Thymus (tissue), 11 donors: ENCODE results near the gene ABCC6. TPM values are rescaled to one million over a fixed set of nuclear protein-coding genes. Genes with fewer than 3 reads are reported as not detected.
"Not testable (repeated sequence)": the region's sequence is repeated elsewhere in the genome, so short reads cannot be mapped to it uniquely, and the experiment has no call there.

Experiments used
- DNase-seq, 9 donors: peaks; one replicate each; pipeline ENCODE4 v3.0.0-alpha.2; 2013; ENCODE audit warnings: low spot score in 9 of 9, low read depth in 6 of 9, missing footprints in 1 of 9
- H3K27ac ChIP-seq, 2 donors: one replicate each; pipeline ENCODE4 v1.5.1; 2013; ENCODE audit warnings: control low read depth in 1 of 2, low read depth in 1 of 2, low read length in 1 of 2, mild to moderate bottlenecking in 1 of 2, moderate library complexity in 1 of 2
- H3K27me3 ChIP-seq, 2 donors: one replicate each; pipeline ENCODE4 v1.5.1; 2013; ENCODE audit warnings: low read length in 1 of 2; ENCODE audit not compliant: control insufficient read depth in 2 of 2, insufficient read depth in 1 of 2
- H3K36me3 ChIP-seq, 2 donors: one replicate each; pipeline ENCODE4 v1.5.1; 2013; ENCODE audit warnings: low read length in 1 of 2, mild to moderate bottlenecking in 1 of 2, moderate library complexity in 1 of 2; ENCODE audit not compliant: control insufficient read depth in 2 of 2, insufficient read depth in 2 of 2
- H3K4me1 ChIP-seq, 2 donors: one replicate each; pipeline ENCODE4 v1.5.1; 2013; ENCODE audit warnings: low read length in 2 of 2; ENCODE audit not compliant: control insufficient read depth in 2 of 2, insufficient read depth in 2 of 2
- H3K4me3 ChIP-seq, 2 donors: one replicate each; pipeline ENCODE4 v1.5.1; 2013; ENCODE audit warnings: low read length in 2 of 2, control low read depth in 1 of 2, mild to moderate bottlenecking in 1 of 2
- H3K9me3 ChIP-seq, 2 donors: one replicate each; pipeline ENCODE4 v1.5.1; 2013; ENCODE audit warnings: low read length in 1 of 2, mild to moderate bottlenecking in 1 of 2; ENCODE audit not compliant: control insufficient read depth in 2 of 2, insufficient read depth in 1 of 2
- WGBS: extraction: QIAGEN DNeasy Blood & Tissue Kit; methylation state at CpG from one replicate; pipeline ENCODE4 v1.1.7; 2013; 5-methylcytosine and 5-hydroxymethylcytosine counted together
- polyA plus RNA-seq: library from polyadenylated mRNA; stranded (reverse); fragments of 200-250 nt; gene quantifications from one replicate; pipeline ENCODE4 v1.2.3, GENCODE V29; 2013
- total RNA-seq: library from RNA; stranded (reverse); fragments of 120-200 nt; gene quantifications from one replicate; pipeline ENCODE4 v1.2.4, GENCODE V29; 2013
- donor health status: healthy.

The ABCC6 gene
- total and polyA plus RNA-seq, 2 donors = 0.09 to 0.62 TPM

- not testable (repeated sequence) for H3K27ac ChIP-seq, H3K9me3 ChIP-seq, DNase-seq, H3K4me1 ChIP-seq, H3K36me3 ChIP-seq, H3K27me3 ChIP-seq, H3K4me3 ChIP-seq
- 99% methylated on average over 5 of the region's 5 CpGs for WGBS
Measured at GRCh38 chr16:16237738-16238137, 14.4 kb upstream of the ABCC6 start.

DNA sequence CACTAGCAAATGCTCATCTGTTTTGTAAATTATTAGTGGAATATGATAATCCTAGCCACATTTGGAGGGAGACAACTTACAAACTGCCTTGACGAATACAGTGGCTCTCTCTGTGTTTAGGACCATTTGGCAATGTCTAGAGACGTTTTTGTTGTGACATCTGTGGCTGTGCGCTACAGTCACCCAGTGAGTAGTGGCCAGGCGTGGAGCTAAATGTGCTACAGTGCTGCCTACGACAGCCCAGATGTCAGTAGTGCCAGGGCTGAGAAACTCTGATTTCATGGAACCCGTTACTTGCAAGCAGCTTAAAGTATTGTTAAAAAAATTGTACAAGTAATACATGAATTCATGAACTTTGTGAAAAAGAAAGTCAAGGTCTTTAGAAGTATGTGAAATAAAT, 13.8 kb upstream of the ABCC6 start:
- WGBS = 88% methylated on average over 6 of the region's 6 CpGs
- H3K27ac ChIP-seq, H3K4me1 ChIP-seq, H3K36me3 ChIP-seq, H3K27me3 ChIP-seq, H3K9me3 ChIP-seq, DNase-seq, H3K4me3 ChIP-seq: not testable (repeated sequence)

DNA sequence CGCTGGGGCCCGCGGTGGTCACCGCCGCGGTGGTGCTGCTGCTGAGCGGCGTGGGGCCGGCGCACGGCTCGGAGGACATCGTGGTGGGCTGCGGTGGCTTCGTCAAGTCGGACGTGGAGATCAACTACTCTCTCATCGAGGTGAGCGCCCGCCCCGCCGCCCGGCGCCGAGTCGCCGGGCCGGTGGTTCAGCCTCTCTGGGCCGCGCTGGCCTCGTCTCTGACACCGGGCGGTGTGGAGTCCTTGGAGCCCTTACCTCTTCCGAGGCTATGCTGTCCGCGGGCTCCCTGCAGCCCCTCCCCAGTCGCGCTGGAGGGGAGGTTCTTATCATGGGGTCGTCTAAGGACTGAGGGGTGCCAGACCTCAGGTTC, 9.4 kb upstream of the ABCC6 start:
- H3K27me3 ChIP-seq, H3K27ac ChIP-seq, H3K36me3 ChIP-seq, DNase-seq, H3K4me3 ChIP-seq, H3K9me3 ChIP-seq, H3K4me1 ChIP-seq: not testable (repeated sequence)
- no CpG with 5 or more reads among the region's 39 CpGs for WGBS

- not testable (repeated sequence) for H3K9me3 ChIP-seq, H3K4me3 ChIP-seq, H3K27me3 ChIP-seq, DNase-seq, H3K4me1 ChIP-seq, H3K36me3 ChIP-seq, H3K27ac ChIP-seq
- WGBS = 30% methylated on average over 19 of the region's 24 CpGs
Measured at GRCh38 chr16:16223662-16224241, 458 bp upstream of the ABCC6 start.

GRCh38 chr16:16221382-16221781, 1.9 kb downstream of the ABCC6 start:
- H3K9me3 ChIP-seq, H3K4me1 ChIP-seq, H3K27me3 ChIP-seq, DNase-seq, H3K27ac ChIP-seq, H3K36me3 ChIP-seq, H3K4me3 ChIP-seq: not testable (repeated sequence)
- WGBS = 95% methylated on average over 4 of the region's 9 CpGs

- H3K4me3 ChIP-seq, H3K27me3 ChIP-seq, H3K4me1 ChIP-seq, H3K27ac ChIP-seq, H3K36me3 ChIP-seq, DNase-seq, H3K9me3 ChIP-seq: not testable (repeated sequence)
- WGBS = 97% methylated on average over 8 of the region's 9 CpGs
Measured at GRCh38 chr16:16220449-16220848, 2.8 kb downstream of the ABCC6 start.

DNA sequence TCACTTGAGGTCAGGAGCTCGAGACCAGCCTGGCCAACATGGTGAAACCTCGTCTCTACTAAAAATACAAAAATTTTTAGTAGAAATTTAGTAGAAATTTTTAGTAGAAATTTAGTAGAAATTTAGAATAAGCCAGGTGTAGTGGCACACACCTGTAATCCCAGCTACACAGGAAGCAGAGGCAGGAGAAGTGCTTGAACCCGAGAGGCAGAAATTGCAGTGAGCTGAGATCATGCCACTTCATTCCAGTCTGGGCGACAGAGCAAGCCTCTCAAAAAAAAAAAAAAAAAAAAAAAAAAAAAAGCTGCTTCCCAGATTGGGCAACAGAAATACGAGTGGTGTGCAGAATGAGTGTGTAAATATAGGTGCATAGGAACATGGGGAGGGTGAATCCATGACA, 4.5 kb downstream of the ABCC6 start:
- H3K4me1 ChIP-seq, H3K27me3 ChIP-seq, H3K9me3 ChIP-seq, DNase-seq, H3K4me3 ChIP-seq, H3K36me3 ChIP-seq, H3K27ac ChIP-seq: not testable (repeated sequence)
- WGBS = 100% methylated on average over 1 of the region's 5 CpGs

GRCh38 chr16:16218349-16218748, 4.9 kb downstream of the ABCC6 start:
- not testable (repeated sequence) for H3K9me3 ChIP-seq, DNase-seq
- no CpG with 5 or more reads among the region's 5 CpGs for WGBS

DNA sequence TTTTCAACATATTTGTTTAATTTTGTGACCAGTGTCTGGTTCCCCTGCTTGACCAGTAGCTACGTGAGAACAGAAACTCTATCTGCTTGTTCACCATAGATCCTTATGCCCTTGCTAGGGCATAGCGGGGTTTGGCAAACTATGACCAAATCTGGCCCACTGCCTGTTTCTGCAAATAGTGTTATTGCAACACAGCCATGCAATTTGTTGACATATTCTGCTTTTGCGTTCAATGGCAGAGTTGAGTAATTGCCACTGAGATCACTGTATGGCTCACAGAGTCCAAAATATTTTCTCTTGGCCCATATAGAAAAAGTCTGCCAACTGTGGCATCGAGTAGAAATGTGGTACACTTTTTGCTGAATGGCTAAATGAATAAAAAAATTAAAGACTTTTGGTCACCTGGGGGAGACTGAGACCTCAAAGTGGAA, 9.4 kb downstream of the ABCC6 start:
- not testable (repeated sequence) for H3K9me3 ChIP-seq, H3K27me3 ChIP-seq, DNase-seq, H3K4me1 ChIP-seq, H3K36me3 ChIP-seq, H3K27ac ChIP-seq, H3K4me3 ChIP-seq
- WGBS = 92% methylated on average over 2 of the region's 4 CpGs

More at GRCh38 chr16:16218349-16218748, 4.9 kb downstream of the ABCC6 start:
- H3K4me1 ChIP-seq, H3K27me3 ChIP-seq, H3K4me3 ChIP-seq, H3K27ac ChIP-seq, H3K36me3 ChIP-seq: not testable (repeated sequence)

DNA sequence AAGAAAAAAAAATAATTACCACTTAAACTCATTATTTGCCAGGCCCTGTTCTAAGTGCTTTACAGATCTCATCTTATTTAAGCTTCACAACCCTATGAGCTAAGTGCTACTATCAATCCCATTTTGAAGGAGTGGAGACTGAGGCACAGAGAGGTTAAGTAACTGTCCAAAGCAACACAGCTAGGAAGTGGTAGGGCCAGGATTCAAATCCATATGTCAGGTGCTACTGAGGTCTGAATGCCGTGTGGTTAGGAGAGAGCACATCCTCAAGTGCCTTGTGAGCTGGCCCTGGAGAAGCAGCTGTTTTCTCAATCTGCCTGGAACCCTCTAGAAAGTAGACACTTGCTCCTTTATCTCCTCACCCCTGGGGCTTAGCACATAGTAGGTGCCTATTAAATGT, 11.9 kb downstream of the ABCC6 start:
- not testable (repeated sequence) for H3K27me3 ChIP-seq, H3K27ac ChIP-seq, H3K4me3 ChIP-seq, H3K4me1 ChIP-seq, DNase-seq, H3K36me3 ChIP-seq, H3K9me3 ChIP-seq
- WGBS = 95% methylated on average over 1 of the region's 1 CpG
